ENCODE measurements around the gene NTNG2.

The NTNG2 gene

DNA sequence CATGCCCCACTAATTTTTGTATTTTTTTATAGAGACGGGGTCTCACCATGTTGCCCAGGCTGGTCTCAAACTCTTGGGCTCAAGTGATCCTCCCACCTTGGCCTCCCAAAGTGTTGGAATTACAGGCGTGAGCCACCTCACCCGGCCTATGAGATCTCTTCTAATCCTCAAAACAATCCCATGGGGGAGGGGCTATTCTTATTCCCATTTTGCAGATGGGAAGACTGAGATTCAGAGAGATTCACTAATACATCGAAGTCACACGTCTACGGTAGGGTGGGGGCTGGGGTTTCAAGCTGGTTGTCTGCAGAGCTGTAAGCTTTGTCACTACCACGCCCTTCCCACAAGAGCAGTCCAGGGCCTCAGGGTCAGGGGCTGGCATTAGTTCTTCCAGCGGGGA is 14.0 kb upstream of the NTNG2 start:
- no peak for DNase-seq

- peak; percentile 47 for DNase-seq
Observed at GRCh38 chr9:132150256-132150655, 11.6 kb upstream of the NTNG2 start.

- no peak for DNase-seq
Observed at GRCh38 chr9:132151118-132151517, 10.7 kb upstream of the NTNG2 start.

- no peak for DNase-seq
Observed at GRCh38 chr9:132152231-132152630, 9.6 kb upstream of the NTNG2 start.

DNA sequence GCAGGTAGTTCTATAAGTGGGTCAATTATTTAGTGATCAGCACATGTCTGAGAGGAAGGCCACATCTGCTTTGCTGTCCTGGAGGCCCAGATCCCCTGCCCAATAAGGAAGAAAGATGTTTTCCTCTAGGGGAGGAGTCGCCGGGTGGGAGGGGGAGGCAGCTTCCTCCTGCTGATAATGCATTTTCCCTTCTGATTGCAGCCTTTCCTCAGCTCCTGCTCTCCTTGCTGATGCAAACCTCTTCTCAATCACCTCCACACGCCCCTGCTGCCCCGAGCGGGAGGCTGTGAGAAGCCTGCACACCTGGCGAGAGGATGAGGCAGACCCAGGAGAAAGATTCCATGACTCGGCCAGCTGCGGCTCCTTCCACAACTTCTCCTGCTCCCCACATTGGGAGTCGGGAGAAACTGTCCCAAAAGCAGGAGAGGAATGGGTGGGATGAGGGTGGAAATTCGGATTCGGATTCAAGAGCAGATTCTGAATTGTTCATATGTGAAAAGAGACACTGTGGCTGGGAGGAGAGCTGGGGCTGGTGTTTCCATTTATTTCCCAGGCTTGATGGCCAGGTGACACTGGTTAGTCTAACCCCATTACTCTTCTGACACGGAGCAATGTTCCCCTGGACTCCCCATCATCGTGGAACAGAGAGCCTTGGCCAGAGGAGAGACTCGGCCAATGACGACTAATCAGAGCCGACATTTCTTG is 6.8 kb upstream of the NTNG2 start:
- DNase-seq: no peak

DNA sequence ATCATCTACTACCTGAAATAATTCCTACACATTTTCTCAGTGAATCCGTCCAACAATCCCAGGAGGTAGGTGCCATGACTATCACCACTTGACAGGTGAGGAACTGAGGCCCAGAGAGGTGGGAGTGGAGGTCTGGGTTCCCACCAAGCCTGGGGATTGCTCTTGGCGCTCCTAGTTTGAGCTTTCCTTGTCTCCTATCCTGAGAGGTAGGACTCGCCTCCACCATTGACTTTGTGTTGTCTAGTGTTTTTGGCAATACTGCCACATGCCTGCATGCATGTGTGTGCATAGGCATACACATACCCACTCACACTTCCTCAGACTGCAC is 6.3 kb upstream of the NTNG2 start:
- DNase-seq: no peak

GRCh38 chr9:132156262-132156661 is 5.6 kb upstream of the NTNG2 start:
- no peak for DNase-seq

GRCh38 chr9:132157347-132158116 is 4.3 kb upstream of the NTNG2 start:
- no peak for DNase-seq

GRCh38 chr9:132160802-132161742 is 786 bp upstream of the NTNG2 start:
- peak; percentile 85 for DNase-seq

GRCh38 chr9:132162764-132163456 is 1.1 kb downstream of the NTNG2 start:
- no peak for DNase-seq

DNA sequence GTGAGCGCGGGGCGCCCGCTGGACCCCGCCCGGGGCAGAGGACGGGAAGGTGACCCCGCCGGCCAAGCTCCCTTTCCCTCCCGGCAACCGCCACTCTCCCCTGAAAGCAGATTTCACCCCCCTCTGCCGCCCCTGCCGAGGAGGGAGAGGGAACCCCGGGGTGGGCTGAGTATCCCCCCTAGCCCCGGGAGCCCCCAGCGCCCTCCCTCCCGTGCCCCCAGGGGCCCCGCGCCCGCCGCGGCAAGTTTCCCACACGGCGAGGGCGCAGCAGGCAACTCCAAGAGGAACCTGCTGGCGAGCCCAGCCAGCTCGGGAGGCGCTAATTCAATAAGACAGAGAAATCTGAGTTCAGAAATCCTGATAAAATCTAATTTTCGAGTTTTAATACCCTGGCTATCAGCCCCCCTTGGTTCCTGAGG is 1.6 kb downstream of the NTNG2 start:
- peak; percentile 72 for DNase-seq

DNA sequence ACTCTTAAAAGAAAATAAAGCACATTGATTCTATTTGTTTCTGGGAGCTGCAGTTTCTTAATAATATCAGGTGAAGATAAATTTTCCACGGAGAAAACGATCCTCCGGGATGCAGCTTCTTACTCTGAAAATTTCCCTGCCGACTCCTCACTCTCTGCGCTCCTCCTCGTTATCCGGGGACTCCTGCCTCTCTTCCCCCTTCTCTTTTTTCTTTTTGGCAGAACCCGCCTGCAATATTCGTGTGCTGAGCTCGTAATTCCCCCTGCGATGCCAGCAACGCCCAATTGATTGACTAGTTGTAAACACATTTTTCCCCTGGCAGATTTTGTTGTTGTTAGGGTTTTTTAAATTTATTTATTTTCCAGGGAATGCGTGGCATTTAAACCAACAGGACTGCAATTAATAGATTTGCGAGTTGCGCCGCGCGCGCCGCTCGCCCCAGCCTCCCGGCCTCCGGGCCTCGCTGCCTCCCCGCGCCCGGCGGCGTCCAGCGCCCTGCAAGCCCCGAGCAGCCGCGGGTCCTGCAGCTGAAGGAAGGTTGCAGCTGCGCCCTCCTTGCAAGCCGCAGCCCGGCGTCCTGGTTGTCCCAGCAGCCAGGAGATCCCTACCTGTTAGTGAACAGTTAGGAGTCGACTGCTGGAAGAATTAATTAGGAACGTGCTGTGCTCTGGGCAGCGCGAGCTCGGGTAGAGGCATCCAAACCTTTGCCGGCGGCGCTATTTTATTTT is 2.2 kb downstream of the NTNG2 start:
- DNase-seq: peak; percentile 72

GRCh38 chr9:132164604-132165362 is 2.9 kb downstream of the NTNG2 start:
- DNase-seq: no peak

DNA sequence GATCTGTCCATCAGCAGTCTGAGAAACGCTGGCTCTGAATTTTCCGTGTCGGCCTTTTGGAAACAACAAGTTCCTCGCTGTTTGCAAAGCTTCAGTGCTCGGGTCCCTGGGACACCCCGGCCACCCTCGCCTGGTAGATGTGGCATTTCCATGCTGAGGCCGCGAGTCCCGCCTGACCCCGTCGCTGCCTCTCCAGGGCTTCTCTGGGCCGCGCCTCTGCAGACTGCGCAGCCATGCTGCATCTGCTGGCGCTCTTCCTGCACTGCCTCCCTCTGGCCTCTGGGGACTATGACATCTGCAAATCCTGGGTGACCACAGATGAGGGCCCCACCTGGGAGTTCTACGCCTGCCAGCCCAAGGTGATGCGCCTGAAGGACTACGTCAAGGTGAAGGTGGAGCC is 4.7 kb downstream of the NTNG2 start:
- no peak for DNase-seq

GRCh38 chr9:132167192-132167591 is 5.3 kb downstream of the NTNG2 start:
- peak; percentile 98 for DNase-seq

DNA sequence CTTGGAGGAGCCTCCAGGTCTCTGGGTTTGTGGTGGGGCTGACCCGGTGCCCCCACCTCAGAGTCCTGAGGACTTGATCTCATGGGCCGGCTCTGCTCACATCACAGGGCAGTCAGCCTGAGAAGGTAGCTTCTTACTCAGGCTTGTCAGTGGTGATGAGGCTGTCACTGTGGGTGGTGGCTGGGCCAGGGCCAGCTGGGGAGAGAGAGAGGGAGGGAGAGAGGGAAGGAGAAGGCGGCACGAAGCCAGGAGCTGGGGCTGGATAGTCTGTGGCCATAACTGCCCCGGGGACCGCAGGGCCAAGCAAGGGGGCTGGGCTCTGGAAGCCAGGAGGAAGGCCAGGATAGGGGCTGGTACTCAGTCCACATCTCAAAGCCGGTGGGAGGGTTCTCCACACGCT is 6.5 kb downstream of the NTNG2 start:
- DNase-seq: no peak

GRCh38 chr9:132168851-132169250 is 7.0 kb downstream of the NTNG2 start:
- no peak for DNase-seq

- DNase-seq: peak; percentile 55
Observed at GRCh38 chr9:132169672-132170392, 8.0 kb downstream of the NTNG2 start.

DNA sequence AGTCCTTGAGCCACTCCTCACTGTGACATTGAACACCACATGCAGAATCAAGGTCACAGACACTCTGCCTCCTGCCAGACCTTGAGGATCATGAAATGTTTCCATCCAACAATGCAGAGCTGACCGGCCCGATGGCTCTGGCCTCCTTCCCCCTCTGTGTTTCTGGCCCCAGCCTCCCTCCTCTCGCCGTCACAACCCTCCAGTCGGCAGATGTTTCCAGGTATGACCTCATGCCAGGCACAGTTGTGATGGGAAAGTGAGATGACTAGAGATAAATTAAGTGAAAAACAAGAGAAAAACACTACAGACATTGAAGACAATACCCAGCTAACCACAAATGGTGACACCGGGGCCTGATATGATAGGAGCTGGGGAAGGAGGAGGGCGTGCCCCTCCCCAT is 9.8 kb downstream of the NTNG2 start:
- no peak for DNase-seq

DNA sequence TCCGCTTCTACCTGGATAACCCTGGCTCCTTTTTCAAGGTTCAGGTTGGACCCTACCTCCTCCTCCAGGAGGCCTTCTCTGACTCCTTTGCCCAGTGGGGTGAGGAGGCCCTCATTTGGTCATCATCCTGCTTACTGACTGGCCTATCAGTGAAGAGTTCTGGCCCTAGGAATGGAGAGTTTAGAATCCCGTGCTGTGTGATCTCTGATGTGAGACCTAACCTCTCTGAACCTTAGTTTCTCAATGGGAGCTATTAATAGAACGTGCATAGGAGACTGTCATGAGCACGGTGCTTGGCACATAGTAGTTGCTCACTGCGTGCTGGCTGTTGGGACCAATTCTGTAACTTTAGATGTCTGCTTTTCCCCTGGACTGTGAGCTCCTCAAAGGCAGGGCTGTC is 10.3 kb downstream of the NTNG2 start:
- no peak for DNase-seq

DNA sequence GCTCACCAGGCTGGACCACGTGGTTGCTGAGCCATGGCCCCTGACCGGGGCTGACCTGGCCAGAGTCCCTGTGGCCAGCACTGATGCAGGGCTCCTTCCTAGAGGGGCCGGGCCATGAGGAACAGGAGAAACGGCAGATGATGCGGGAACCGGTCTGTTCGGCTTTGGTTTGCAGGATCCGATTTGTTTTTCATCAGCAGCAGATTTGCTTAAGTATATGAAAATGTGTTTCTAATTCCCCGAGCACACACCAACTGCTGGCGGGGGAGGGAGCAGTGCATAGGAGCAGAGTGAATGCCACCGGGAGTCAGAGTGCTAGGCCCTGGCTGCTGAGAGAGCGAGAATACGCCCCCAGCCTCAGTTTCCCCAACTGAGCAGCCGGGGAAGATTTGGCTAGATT is 13.6 kb downstream of the NTNG2 start:
- DNase-seq: peak; percentile 29
